Measurements from ENCODE around the gene FAM124A. TPM values are rescaled to one million over a fixed set of nuclear protein-coding genes. Genes with fewer than 3 reads are reported as not detected.

FAM124A gene
- total and polyA plus RNA-seq, 2 experiments from 2014 or later = 37.7 to 109 TPM

GRCh38 chr13:51249255-51249654 is 27.1 kb downstream of the FAM124A start:
- Histone ChIP-seq H3K79me2 (replicated peaks; ENCODE audit: insufficient read depth) (peaks cover 83% of the 10 kb centered on the region), H4K20me1 (replicated peaks; ENCODE audit: insufficient read depth) (peaks cover 18% of the 10 kb centered on the region), H3K4me3 (no peak overlapping the region), H3K4me1 (ENCODE audit: insufficient read depth) (peaks cover 58% of the 10 kb centered on the region), H3K36me3 (ENCODE audit: insufficient read depth) (peaks cover 32% of the 10 kb centered on the region), H3F3A (replicated peaks; ENCODE audit: low read depth) (peaks cover 7% of the 10 kb centered on the region), H3K4me2 (peak overlapping the region; percentile 29; the same call in 1 of the 2 replicates), H2AFZ (no peak overlapping the region), H3K27me3 (ENCODE audit: insufficient read depth) (no peaks in the 10 kb centered on the region), H3K9me2 (ENCODE audit: insufficient read depth) (no peaks in the 10 kb centered on the region), H3K27ac (ENCODE audit: low read depth) (peak overlapping the region; percentile 36; the same call in 1 of the 2 replicates)
- DNase-seq (ENCODE audit: low spot score) (peak; percentile 38), ATAC-seq (no peak)
- Mint-ChIP-seq H3K27me3 (ENCODE audit: insufficient read depth, low read depth, poor library complexity) (peaks cover 4% of the 10 kb centered on the region), H3K4me1 (peaks cover 57% of the 10 kb centered on the region), H3K36me3 (ENCODE audit: low read depth) (peaks cover 42% of the 10 kb centered on the region), H3K4me3 (no peak overlapping the region), H3K27ac (no peak overlapping the region), H3K9me3 (no peaks in the 10 kb centered on the region)
- no peak for TF ChIP-seq EZH2 (IDR thresholded peaks at IDR 0.05; ENCODE audit: low read depth, unreplicated experiment)
- no peak for TF ChIP-seq REST (IDR thresholded peaks at IDR 0.05; ENCODE audit: unreplicated experiment)
- TF ChIP-seq CTCF (conservative IDR thresholded peaks at IDR 0.05; ENCODE audit: low read depth in 2 of 2) = no peak
- TF ChIP-seq, protein P1, sequence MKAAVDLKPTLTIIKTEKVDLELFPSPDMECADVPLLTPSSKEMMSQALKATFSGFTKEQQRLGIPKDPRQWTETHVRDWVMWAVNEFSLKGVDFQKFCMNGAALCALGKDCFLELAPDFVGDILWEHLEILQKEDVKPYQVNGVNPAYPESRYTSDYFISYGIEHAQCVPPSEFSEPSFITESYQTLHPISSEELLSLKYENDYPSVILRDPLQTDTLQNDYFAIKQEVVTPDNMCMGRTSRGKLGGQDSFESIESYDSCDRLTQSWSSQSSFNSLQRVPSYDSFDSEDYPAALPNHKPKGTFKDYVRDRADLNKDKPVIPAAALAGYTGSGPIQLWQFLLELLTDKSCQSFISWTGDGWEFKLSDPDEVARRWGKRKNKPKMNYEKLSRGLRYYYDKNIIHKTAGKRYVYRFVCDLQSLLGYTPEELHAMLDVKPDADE (IDR thresholded peaks at IDR 0.05) = no peak
- TF ChIP-seq CREB1 (CRISPR knock-in tag; IDR thresholded peaks at IDR 0.05; ENCODE audit: low read depth) = no peak
- TF ChIP-seq, protein P2, sequence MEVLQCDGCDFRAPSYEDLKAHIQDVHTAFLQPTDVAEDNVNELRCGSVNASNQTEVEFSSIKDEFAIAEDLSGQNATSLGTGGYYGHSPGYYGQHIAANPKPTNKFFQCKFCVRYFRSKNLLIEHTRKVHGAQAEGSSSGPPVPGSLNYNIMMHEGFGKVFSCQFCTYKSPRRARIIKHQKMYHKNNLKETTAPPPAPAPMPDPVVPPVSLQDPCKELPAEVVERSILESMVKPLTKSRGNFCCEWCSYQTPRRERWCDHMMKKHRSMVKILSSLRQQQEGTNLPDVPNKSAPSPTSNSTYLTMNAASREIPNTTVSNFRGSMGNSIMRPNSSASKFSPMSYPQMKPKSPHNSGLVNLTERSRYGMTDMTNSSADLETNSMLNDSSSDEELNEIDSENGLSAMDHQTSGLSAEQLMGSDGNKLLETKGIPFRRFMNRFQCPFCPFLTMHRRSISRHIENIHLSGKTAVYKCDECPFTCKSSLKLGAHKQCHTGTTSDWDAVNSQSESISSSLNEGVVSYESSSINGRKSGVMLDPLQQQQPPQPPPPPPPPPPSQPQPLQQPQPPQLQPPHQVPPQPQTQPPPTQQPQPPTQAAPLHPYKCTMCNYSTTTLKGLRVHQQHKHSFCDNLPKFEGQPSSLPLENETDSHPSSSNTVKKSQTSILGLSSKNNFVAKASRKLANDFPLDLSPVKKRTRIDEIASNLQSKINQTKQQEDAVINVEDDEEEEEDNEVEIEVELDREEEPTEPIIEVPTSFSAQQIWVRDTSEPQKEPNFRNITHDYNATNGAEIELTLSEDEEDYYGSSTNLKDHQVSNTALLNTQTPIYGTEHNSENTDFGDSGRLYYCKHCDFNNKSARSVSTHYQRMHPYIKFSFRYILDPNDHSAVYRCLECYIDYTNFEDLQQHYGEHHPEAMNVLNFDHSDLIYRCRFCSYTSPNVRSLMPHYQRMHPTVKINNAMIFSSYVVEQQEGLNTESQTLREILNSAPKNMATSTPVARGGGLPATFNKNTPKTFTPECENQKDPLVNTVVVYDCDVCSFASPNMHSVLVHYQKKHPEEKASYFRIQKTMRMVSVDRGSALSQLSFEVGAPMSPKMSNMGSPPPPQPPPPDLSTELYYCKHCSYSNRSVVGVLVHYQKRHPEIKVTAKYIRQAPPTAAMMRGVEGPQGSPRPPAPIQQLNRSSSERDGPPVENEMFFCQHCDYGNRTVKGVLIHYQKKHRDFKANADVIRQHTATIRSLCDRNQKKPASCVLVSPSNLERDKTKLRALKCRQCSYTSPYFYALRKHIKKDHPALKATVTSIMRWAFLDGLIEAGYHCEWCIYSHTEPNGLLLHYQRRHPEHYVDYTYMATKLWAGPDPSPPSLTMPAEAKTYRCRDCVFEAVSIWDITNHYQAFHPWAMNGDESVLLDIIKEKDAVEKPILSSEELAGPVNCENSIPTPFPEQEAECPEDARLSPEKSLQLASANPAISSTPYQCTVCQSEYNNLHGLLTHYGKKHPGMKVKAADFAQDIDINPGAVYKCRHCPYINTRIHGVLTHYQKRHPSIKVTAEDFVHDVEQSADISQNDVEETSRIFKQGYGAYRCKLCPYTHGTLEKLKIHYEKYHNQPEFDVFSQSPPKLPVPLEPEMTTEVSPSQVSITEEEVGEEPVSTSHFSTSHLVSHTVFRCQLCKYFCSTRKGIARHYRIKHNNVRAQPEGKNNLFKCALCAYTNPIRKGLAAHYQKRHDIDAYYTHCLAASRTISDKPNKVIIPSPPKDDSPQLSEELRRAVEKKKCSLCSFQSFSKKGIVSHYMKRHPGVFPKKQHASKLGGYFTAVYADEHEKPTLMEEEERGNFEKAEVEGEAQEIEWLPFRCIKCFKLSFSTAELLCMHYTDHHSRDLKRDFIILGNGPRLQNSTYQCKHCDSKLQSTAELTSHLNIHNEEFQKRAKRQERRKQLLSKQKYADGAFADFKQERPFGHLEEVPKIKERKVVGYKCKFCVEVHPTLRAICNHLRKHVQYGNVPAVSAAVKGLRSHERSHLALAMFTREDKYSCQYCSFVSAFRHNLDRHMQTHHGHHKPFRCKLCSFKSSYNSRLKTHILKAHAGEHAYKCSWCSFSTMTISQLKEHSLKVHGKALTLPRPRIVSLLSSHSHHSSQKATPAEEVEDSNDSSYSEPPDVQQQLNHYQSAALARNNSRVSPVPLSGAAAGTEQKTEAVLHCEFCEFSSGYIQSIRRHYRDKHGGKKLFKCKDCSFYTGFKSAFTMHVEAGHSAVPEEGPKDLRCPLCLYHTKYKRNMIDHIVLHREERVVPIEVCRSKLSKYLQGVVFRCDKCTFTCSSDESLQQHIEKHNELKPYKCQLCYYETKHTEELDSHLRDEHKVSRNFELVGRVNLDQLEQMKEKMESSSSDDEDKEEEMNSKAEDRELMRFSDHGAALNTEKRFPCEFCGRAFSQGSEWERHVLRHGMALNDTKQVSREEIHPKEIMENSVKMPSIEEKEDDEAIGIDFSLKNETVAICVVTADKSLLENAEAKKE (CRISPR knock-in tag; IDR thresholded peaks at IDR 0.05) = no peak
